ENCODE measurements around the gene KRTAP5-7. TPM values are rescaled to one million over a fixed set of nuclear protein-coding genes. Genes with fewer than 3 reads are reported as not detected.
"Not testable (repeated sequence)": the region's sequence is repeated elsewhere in the genome, so short reads cannot be mapped to it uniquely, and the experiment has no call there.

KRTAP5-7 gene
- total and polyA plus RNA-seq, 8 donors: 0.14 to 0.24 (median 0.18) TPM; not detected in 5

DNA sequence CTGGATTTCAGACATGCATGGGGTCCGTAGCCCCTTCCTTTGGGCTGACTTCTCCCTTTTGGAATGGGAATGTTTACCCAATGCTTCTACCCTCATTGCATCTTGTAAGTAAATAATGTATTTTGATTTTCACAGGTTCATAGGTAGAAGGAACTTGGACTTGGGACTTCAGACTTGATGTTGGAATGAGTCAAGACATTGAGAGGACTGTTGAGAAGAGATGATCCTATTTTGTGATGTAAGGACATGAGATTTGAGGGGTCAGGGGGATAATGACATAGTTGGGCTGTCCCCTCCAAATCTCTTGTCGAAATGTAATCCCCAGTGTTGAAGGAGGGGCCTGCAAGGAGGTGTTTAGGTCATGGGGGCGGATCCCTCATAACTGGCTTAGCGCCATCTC, 37.4 kb downstream of the KRTAP5-7 start:
- H3K27ac ChIP-seq: no peak overlapping the region
- H3K27me3 ChIP-seq: peaks cover 0 to 17% of the 10 kb centered on the region in 2 donors
- ATAC-seq (no peak), DNase-seq (no peak)
- no peaks in the 10 kb centered on the region for H3K36me3 ChIP-seq
- H3K4me3 ChIP-seq: no peak overlapping the region
- TF ChIP-seq, protein P1, sequence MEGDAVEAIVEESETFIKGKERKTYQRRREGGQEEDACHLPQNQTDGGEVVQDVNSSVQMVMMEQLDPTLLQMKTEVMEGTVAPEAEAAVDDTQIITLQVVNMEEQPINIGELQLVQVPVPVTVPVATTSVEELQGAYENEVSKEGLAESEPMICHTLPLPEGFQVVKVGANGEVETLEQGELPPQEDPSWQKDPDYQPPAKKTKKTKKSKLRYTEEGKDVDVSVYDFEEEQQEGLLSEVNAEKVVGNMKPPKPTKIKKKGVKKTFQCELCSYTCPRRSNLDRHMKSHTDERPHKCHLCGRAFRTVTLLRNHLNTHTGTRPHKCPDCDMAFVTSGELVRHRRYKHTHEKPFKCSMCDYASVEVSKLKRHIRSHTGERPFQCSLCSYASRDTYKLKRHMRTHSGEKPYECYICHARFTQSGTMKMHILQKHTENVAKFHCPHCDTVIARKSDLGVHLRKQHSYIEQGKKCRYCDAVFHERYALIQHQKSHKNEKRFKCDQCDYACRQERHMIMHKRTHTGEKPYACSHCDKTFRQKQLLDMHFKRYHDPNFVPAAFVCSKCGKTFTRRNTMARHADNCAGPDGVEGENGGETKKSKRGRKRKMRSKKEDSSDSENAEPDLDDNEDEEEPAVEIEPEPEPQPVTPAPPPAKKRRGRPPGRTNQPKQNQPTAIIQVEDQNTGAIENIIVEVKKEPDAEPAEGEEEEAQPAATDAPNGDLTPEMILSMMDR (IDR thresholded peaks at IDR 0.05): no peak
- intact Hi-C loops (cut with DNase I): no loop called here
- H3K4me1 ChIP-seq: no peaks in the 10 kb centered on the region
- no peaks in the 10 kb centered on the region for H3K9me3 ChIP-seq

DNA sequence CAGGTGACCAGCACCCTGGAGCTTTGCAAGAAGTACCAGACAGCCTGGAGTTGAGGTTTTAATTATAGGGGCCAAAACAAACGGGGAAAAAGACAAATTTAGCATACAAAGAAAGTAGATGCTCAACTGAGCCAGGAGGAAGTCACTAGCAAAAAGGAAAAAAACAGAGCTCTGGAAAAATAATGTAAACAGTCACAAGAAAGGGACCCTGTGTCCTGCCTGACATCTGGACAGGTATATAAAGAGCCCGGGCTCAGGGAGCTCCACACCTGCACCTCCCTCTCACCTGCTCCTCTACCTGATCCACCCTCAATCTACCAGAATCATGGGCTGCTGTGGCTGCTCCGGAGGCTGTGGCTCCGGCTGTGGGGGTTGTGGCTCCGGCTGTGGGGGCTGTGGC, 38.2 kb downstream of the KRTAP5-7 start, which contains the start of gene KRTAP5-10:
Gene KRTAP5-10 (plus strand): TSS at position 301 of the 400 bp plus-strand sequence. CDS start 25 bp downstream, at position 326.
- TF ChIP-seq, protein P1 (IDR thresholded peaks at IDR 0.05): no peak
- no peak within 1 kb of the TSS for H3K27ac ChIP-seq
- intact Hi-C loops (cut with DNase I): no loop called here

DNA sequence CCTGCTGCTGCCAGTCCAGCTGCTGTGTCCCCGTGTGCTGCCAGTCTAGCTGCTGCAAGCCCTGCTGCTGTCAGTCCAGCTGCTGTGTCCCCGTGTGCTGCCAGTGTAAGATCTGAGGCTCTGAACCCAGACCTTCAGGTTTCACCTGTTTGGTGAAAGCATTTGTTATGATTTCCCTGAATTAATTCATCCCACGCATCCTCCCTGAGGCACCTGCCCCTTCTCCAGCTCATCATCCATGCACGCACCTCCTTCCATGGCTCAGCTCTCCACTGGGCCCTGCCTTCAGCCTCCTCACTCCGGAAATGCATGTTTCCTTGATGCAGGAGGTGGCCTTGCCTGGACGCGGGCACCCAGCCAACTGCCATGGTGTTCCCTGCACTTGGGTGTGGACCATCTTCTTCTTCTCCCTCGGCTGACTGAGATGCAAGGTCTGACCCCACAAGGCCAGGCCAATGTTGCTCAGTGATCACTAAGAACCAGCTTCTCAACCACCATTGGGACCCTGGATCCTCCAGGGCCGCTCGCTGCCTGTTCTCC, 39.1 kb downstream of the KRTAP5-7 start:
- no peak overlapping the region for H3K27ac ChIP-seq
- no peak for DNase-seq
- intact Hi-C loops (cut with DNase I): no loop called here
- H3K27me3 ChIP-seq: peaks cover 0 to 17% of the 10 kb centered on the region in 2 donors
- no peak overlapping the region for H3K4me3 ChIP-seq
- no peak for ATAC-seq
- H3K4me1 ChIP-seq: no peaks in the 10 kb centered on the region
- TF ChIP-seq, protein P1 (IDR thresholded peaks at IDR 0.05): no peak
- no peaks in the 10 kb centered on the region for H3K36me3 ChIP-seq
- no peaks in the 10 kb centered on the region for H3K9me3 ChIP-seq

More for the DNA sequence above, 38.2 kb downstream of the KRTAP5-7 start, which contains the start of gene KRTAP5-10:
- Histone ChIP-seq H3K9me3 (no peaks in the 10 kb centered on the region), H3K4me1 (no peaks in the 10 kb centered on the region), H3K36me3 (no peaks in the 10 kb centered on the region), H3K4me3 (no peak within 1 kb of the TSS), H3K27me3 (peaks cover 0 to 17% of the 10 kb centered on the region in 2 donors)
- DNase-seq (no peak), ATAC-seq (no peak)

DNA sequence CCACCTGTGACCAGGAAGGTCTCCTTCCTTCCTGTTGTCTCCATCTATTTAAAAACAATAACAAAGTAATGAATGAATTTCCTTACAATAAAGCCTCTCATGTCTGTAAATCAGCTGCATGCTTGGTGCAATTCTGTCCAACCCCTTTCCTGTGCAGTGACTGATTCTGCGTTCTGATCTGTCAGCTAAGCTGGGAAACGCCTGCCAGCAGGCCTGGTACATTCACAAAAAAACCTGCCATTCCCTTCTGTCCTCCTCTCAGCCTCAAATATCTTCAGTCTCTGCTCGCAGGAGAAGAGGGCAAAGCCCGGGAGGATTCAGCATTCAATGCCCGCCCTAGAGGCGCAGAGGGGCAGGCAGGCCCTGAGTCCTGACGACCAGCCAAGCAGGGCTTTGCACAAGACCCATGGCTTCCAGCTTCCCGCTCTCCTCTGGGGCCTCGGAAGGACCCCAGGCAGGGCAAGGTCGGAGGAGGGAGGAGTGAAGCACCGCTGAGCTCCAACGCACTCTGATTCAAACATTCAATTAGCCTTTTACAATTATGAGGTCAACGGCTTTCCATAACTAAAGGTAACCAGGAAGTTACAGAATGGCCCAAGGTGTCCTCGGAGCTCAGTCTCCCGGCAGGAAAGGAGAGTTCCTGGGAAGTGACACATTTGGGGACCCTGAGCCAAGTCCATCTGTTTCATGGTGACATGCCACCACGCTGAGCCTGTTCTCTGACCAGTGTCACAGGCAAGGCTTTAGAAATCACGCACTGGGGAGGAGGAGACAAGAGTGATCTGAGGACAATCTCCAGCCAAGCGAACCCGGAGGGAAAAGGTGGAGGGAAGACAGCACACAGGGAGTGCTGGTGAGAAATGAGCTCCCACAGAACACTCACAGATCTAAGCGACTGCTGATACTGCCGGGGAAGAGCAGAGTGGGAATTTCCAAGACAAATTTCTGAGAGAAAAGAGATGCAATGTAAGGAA, 39.8 kb downstream of the KRTAP5-7 start:
- H3K36me3 ChIP-seq; DNase-seq; H3K27ac ChIP-seq; intact Hi-C loops (cut with DNase I); H3K4me3 ChIP-seq; H3K9me3 ChIP-seq; H3K4me1 ChIP-seq; ATAC-seq: not testable (repeated sequence)
- peaks cover 0 to 17% of the 10 kb centered on the region in 2 donors for H3K27me3 ChIP-seq

DNA sequence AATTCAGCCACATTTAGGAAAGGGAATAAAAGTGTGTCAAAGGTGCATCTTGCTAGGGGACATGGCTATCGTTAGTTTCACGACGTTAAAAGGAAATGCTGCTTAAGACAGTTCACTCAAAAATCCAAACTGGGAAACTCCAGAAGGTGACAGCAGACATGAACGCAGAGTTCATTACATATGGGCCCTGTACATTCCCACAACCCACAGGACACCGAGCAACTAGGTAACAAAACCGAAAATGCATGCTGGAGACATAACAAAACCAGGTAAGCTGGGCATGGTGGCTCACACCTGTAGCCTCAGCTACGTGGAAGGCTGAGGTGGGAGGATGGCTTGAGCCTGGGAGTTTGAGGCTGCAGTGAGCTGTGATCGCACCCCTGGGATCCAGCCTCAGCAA, 40.6 kb downstream of the KRTAP5-7 start:
- DNase-seq; ATAC-seq; H3K36me3 ChIP-seq; H3K9me3 ChIP-seq; intact Hi-C loops (cut with DNase I); H3K4me3 ChIP-seq; H3K27ac ChIP-seq; H3K4me1 ChIP-seq: not testable (repeated sequence)
- H3K27me3 ChIP-seq: peaks cover 0 to 17% of the 10 kb centered on the region in 2 donors
